SH-SY5Y (cell line): Measurements from ENCODE around the gene PTPRG.

Source experiments
- GATA2 ChIP-seq: IDR thresholded peaks from 2 replicates; pipeline ENCODE4 v1.6.1; 2011; ENCODE audit warnings: mild to moderate bottlenecking, low read depth, low read length
- GATA3 ChIP-seq: IDR thresholded peaks from 2 replicates; pipeline ENCODE4 v1.6.1; 2011; ENCODE audit warnings: low read depth, mild to moderate bottlenecking, low read length, moderate library complexity

The PTPRG gene

DNA sequence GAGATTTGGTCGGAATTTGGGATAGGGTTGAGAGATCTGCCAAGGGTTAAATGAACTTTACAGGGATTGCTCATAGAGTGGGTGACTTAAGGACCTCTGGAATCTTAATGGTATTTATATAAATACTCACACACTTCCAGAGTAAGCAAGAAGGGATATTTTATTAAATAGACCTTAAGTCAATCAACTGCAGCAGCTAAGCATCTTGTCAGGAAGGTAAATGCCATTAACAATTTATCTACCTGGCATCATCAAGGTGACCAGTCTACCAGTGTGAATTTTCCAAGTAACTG is 688.1 kb downstream of the PTPRG start:
- TF ChIP-seq GATA2 (no peak), GATA3 (no peak)

DNA sequence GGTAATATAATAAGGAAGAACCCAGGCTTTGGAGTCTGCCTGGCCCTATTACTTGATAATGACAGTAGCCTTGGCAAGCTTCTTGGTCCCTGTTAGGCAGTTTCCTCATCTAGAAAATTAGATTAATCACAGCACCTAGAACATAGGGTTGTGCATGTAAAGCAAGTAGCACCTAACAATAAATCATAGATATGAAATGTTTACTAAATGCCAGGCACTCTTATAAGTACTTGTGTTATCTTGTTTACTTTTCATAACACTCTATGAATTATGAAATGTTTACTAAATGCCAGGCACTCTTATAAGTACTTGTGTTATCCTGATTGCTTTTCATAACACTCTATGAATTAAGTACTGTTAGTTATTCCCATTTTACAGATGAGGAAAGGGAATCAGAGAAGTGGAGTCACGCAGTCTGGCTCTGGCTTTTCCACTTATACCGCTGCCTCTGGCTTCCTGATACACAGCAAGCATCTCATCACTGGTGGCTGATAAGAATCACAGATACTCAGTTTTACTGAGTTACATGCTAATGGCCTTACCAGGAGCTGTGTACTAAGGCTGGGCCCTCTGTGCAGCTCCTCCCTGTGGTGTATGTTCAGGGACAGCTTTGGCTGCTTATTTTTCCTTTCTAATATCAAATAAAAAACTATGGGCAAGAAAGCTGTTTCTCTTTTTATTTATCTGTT is 688.6 kb downstream of the PTPRG start:
- TF ChIP-seq GATA2 (peak; percentile 70), GATA3 (peak; percentile 31; the same call in 1 of the 2 replicates)

DNA sequence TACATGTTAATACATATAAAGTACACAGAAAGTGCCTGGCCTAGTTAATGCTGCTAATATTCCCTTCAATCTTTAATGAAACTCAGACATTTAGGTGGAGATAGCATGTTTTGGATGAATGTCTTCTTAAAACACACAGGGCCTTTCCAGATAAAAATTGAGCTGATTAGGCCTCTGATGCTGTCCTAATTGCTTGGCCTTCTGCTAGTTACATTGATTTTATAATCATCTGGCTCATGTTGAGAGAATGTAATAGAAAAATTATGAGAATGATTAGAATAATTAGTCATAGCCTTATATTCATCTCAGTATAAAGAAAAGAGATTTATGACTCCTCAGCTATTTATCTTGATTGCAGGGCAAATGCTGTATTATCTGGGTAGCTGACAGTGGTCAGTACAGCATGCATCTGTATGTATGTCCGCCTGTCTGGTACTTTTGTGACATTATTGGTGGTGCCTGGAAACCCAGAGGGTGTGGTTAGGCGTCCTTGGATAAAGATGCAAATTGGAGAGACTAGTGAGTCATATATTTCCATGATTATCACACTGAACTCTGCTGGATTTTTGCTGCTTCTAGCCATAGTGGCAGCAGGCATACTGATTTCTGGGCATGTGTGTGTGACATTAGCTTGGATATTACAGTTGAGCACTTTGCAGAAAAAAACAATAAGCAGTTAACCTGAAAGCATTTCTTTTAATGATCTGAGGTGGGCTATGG is 691.2 kb downstream of the PTPRG start:
- TF ChIP-seq GATA3: no peak
- TF ChIP-seq GATA2: no peak

DNA sequence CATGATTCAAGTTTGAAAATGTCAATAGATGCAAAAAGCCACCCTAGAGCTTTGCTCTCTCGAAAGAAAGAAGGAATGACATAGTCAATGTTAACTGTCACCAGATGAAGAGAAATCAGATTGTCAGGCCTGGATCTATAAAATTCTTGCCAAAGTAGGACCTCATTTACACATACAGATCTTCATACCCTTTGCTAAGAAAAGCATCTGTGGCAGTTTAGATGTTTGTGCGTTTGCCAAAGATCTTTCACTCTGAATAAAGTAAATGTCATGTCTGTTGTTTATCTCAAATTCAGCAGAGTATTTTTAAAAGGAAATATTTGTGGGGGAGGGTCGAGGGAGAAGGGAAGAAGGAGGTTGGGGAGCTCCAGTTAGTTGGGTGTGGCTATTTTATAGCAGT is 692.6 kb downstream of the PTPRG start:
- TF ChIP-seq GATA3 (no peak), GATA2 (no peak)

DNA sequence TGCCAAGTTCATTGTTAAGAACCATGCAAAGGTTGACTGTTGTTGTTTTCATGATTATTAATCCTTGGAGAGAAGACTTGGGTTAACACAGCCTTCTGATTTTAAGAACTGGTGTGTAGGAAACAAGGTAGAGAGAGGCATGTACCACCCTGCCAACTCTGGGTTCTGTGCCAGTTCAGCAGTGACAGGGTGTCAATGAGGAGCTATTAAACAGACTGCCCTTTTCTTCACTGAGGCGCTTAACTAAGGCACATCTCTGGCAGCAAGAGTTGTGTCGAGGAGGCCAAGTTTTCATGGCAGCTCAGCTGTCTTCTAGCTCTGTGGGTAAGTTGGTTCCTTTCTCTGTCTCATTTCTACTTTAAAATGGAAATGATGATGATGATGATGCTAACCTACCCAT is 694.4 kb downstream of the PTPRG start:
- TF ChIP-seq GATA2 (no peak), GATA3 (no peak)

DNA sequence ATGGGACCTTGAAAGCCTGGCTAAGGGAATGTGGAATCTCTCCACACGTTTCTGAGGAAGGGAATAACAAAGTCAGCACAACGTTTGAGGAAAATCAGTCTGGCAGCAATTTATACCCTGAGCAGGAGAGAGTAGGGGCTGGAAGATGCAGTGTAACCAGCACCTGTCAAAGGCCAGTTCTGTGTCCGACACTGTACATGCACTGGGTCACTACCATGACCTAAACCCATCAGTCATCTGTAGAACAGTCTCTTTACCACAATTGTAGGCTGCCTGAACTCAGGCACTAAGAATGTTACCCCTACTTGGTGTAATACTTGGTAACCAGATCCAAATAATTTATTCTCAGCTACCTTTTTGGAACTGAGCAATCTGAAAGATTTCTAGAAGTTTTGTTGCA is 698.6 kb downstream of the PTPRG start:
- TF ChIP-seq GATA2 (no peak), GATA3 (no peak)

DNA sequence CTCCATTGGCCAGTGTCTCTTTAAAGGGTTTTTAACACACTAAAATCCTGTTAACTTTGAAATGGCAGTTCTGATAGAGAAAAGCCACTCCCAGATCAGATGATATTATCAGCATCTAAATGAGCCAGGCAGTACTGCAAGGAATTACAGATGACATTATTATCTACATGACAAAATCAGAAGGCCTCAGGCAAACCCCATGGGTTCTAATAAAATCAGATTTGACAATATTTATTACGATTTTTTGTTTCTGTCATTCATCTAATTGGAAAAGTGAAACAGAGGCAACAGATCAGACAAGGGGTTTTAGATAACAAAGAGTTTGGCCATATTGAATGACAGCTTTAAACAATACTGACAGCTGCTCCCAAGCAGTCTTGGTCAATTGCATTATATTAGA is 699.3 kb downstream of the PTPRG start:
- peak; percentile 96 for TF ChIP-seq GATA3
- TF ChIP-seq GATA2: peak; percentile 86

DNA sequence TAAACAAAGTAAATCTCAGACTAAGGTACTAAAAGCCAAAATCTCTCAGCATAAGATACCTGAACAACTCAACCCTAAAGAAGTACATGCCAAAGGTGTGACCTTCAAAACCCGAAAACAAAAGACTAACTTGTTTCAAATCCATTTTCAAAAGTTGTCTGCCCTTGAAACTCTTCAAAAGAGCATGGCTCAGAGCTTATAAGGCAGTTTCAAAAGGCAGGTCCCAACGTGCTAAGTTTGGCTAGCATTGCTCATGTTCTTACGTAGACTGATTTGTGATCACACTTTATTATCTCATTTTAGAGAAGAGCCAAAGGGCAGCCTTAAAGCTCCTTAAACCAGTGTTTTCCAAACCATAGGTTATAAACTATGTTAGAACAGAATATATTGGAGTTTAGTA is 699.8 kb downstream of the PTPRG start:
- no peak for TF ChIP-seq GATA2
- no peak for TF ChIP-seq GATA3

DNA sequence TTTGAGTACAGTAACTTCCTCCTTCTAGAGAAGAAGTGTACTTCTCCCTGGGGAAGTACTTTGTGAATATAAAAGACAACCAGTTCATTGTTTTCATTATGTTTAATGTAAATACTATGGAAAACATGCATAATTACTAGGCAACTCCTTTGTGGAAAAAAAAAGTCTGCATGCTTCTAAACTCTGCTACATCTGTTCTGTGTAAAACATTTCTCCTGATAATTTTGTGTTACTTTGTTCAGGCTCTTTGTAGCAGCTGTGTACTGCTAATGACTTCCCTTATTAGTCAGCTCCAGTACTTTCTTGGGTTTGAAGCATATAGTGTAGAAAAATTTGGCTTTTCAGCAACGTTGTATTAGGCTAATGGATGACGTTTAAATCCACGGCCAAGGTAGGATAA is 700.4 kb downstream of the PTPRG start:
- TF ChIP-seq GATA3: no peak
- TF ChIP-seq GATA2: no peak

DNA sequence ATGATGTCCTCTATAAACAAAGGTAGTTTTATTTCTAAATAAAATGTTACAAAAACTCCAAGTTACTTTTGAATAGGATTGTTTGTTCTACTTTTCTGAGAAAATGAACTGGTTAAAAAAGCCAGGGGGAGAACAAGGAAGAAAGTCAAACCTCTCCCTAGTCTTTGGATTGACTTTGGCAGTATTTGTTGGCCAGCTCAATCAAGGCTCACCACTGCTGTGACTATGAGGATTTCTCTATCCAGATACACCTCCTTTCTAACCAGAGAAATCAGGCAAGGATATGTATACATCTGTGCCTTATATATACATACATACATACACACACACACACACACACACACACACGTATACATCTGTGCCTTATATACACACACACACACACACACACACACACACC is 704.2 kb downstream of the PTPRG start:
- TF ChIP-seq GATA2: no peak
- no peak for TF ChIP-seq GATA3

DNA sequence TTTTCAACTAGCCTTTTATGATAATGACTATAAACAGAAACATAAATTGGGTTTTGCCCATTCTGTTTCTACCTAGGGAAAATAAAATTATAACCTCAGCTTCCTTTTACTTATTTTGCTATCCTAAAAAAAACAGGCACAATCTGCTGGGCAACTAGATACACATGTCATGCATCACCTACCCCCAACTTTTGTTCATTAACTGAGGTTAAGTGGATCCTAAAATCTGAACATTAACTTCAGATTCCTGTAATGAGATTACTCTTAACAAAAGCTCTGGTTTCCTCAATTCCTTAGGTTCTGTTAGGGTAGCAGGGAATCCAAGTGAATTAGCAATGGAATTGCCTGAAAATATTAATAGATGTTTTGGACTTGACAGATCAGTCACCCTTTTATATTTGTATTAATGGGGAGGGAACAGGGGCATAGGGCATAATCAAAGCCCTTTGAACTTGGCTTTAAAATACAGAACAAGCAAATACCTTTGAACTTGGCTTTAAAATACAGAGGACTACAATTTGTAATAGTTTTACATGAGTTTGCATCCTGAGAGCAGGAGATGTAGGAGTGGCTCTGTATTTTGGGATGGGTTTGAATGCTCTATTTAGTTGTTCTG is 705.4 kb downstream of the PTPRG start:
- TF ChIP-seq GATA2: no peak
- TF ChIP-seq GATA3: no peak

DNA sequence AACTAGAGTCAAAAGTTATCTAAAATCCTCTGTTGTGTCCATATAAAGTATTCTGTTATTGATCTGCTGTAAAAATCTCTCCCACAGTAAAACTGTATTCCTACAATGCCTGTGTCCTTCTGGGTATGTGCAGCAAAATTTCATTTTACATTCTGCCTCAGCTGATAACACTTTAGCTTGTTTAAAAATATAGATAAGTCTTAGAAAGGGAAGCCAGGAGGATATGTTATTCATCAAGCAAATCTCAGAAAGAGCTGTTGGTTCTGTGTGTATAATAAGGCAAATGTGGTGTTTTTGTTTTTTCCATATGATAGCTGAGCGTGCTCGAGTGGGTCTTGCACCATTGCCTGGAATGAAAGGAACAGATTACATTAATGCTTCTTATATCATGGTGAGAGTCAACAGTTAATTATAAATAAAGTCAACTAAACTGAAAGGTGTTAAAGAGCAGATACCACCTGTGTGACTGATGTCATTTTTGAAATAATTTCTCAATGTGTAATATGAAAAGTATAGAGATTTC is 715.3 kb downstream of the PTPRG start:
- TF ChIP-seq GATA3: no peak
- TF ChIP-seq GATA2: no peak

DNA sequence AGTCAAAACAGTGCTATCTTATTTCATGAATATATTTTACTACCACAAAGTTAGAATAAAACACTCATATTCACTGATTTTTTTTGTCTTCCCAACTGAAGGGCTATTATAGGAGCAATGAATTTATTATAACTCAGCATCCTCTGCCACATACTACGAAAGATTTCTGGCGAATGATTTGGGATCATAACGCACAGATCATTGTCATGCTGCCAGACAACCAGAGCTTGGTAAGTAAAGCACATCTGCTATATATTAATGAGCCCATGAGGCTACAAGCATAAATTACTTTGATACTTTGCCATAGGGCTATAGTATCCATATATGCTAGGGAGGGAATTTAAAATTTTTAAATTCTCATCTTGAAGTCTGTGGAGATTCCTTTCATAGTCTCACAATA is 716.1 kb downstream of the PTPRG start:
- TF ChIP-seq GATA2 (no peak; the same call in 1 of the 2 replicates), GATA3 (no peak)

DNA sequence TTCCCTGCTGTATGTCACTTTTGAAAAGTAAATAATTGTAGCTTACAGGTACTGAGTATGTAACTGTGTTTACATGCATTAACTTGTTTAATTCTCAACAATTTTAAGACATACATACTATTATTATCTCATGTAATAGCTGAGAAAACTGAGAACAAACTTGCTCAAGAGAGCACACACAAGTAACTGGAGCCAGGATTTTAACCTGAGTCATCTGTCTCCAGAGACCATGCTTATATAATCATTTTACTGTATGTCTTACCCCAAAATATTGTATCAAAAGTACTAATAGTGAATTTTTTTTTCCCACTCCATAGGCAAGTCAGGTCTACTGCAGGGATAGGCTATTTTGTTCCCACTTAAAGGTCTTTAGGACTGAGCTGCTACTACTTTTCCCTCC is 716.6 kb downstream of the PTPRG start:
- TF ChIP-seq GATA2 (no peak), GATA3 (no peak)

DNA sequence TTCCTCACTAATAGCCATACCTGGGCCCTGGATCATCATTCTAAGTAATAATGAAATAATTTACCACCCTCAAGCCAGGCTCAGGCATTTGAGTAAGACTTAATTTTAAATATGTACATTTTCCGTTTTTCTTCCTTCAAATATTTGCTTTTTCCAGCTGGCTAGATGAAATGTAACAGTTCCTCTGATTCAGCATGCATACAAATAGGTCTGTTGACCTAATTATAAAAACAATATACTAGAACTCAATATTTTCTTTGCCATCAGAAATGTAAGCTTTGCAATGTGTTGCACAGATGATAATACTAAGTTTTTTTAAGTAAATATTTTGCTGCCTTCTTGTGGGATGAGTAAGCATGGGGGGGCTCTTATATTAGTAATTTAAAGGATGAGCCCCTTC is 720.4 kb downstream of the PTPRG start:
- TF ChIP-seq GATA3 (no peak), GATA2 (no peak)

DNA sequence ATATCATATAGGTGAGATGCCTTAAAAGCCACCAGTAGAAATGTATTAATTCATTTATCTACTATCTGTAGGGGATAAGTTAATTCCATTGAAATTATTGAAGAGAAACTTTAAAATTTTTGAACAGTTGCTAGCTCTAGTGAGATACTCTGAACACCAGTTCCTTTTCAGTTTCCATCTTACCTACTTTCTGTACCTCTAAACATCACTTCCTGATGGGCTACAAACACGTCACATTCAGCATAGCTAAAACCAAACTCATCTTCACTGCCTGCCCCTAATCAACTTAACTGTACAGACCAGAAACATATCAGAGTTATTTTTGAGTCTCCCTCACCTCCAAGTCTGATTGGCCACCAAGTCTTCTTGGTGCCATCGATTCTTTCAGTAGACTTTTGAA is 723.1 kb downstream of the PTPRG start:
- TF ChIP-seq GATA2: no peak
- no peak for TF ChIP-seq GATA3
